HEK293 (cell line): ENCODE results near the gene HOXA4.

ENCODE experiments used
- GFI1B ChIP-seq: fragments of 450-650 bp; formaldehyde crosslinking; IDR thresholded peaks from 2 replicates; pipeline ENCODE4 v1.5.1; 2016; ENCODE audit warnings: missing biosample characterization, missing genetic modification characterization
- GLI2 ChIP-seq: fragments of 450-650 bp; formaldehyde crosslinking; IDR thresholded peaks from 2 replicates; pipeline ENCODE4; 2017; ENCODE audit warnings: missing biosample characterization, missing genetic modification characterization, low read depth, borderline replicate concordance
- HOXC10 ChIP-seq: sonication (generic); formaldehyde crosslinking; IDR thresholded peaks from 2 replicates; pipeline ENCODE4 v1.8.1; 2023; ENCODE audit warnings: mild to moderate bottlenecking, missing genetic modification reagents
- KLF1 ChIP-seq: fragments of 450-650 bp; formaldehyde crosslinking; IDR thresholded peaks from 2 replicates; pipeline ENCODE4 v1.5.1; 2016; ENCODE audit warnings: missing biosample characterization, missing genetic modification characterization
- OSR2 ChIP-seq: fragments of 450-650 bp; formaldehyde crosslinking; IDR thresholded peaks from 2 replicates; pipeline ENCODE4 v1.5.1; 2016; ENCODE audit warnings: missing biosample characterization, missing genetic modification characterization
- PATZ1 ChIP-seq: fragments of 450-650 bp; formaldehyde crosslinking; IDR thresholded peaks from 2 replicates; pipeline ENCODE4 v1.5.1; 2016; ENCODE audit warnings: missing biosample characterization, missing genetic modification characterization
- REST ChIP-seq: fragments of 450-650 bp; formaldehyde crosslinking; IDR thresholded peaks from 2 replicates; pipeline ENCODE4 v1.5.1; 2016; ENCODE audit warnings: missing biosample characterization, missing genetic modification characterization
- TSHZ1 ChIP-seq: fragments of 450-650 bp; formaldehyde crosslinking; IDR thresholded peaks from 2 replicates; pipeline ENCODE4 v1.5.1; 2016; ENCODE audit warnings: missing biosample characterization, missing genetic modification characterization, borderline replicate concordance
- YY2 ChIP-seq: fragments of 450-650 bp; formaldehyde crosslinking; IDR thresholded peaks from 2 replicates; pipeline ENCODE4 v1.5.1; 2016; ENCODE audit warnings: missing biosample characterization, missing genetic modification characterization
- ZBTB20 ChIP-seq: fragments of 450-650 bp; formaldehyde crosslinking; IDR thresholded peaks from 2 replicates; pipeline ENCODE4 v1.5.1; 2016; ENCODE audit warnings: missing biosample characterization, missing genetic modification characterization
- ZFP69B ChIP-seq: fragments of 450-650 bp; formaldehyde crosslinking; IDR thresholded peaks from 2 replicates; pipeline ENCODE4 v1.5.1; 2016; ENCODE audit warnings: missing biosample characterization, missing genetic modification characterization
- ZNF114 ChIP-seq: fragments of 450-650 bp; formaldehyde crosslinking; IDR thresholded peaks from 2 replicates; pipeline ENCODE4 v1.5.0; 2017; ENCODE audit warnings: missing biosample characterization, missing genetic modification characterization
- ZNF121 ChIP-seq: fragments of 450-650 bp; formaldehyde crosslinking; IDR thresholded peaks from 2 replicates; pipeline ENCODE4 v1.5.1; 2016; ENCODE audit warnings: missing biosample characterization, missing genetic modification characterization
- ZNF175 ChIP-seq: fragments of 450-650 bp; formaldehyde crosslinking; IDR thresholded peaks from 2 replicates; pipeline ENCODE4 v1.5.1; 2016; ENCODE audit warnings: missing biosample characterization, missing genetic modification characterization
- ZNF2 ChIP-seq: fragments of 450-650 bp; formaldehyde crosslinking; IDR thresholded peaks from 2 replicates; pipeline ENCODE4 v1.5.1; 2016; ENCODE audit warnings: missing biosample characterization, missing genetic modification characterization
- ZNF221 ChIP-seq: fragments of 450-650 bp; formaldehyde crosslinking; IDR thresholded peaks from 2 replicates; pipeline ENCODE4 v1.5.1; 2017; ENCODE audit warnings: missing biosample characterization, missing genetic modification characterization, borderline replicate concordance
- ZNF366 ChIP-seq: fragments of 450-650 bp; formaldehyde crosslinking; conservative IDR thresholded peaks from 2 replicates; pipeline ENCODE4 v1.5.1; 2016; ENCODE audit warnings: missing biosample characterization, missing genetic modification characterization
- ZNF37A ChIP-seq: fragments of 450-650 bp; IDR thresholded peaks from 2 replicates; pipeline ENCODE4 v1.5.1; 2018; ENCODE audit warnings: missing biosample characterization, missing genetic modification characterization
- ZNF433 ChIP-seq: fragments of 450-650 bp; formaldehyde crosslinking; IDR thresholded peaks from 2 replicates; pipeline ENCODE4 v1.5.1; 2016; ENCODE audit warnings: missing biosample characterization, missing genetic modification characterization, low read depth
- ZNF548 ChIP-seq: fragments of 450-650 bp; formaldehyde crosslinking; IDR thresholded peaks from 2 replicates; pipeline ENCODE4 v1.5.1; 2016; ENCODE audit warnings: missing biosample characterization, missing genetic modification characterization
- ZNF558 ChIP-seq: fragments of 450-650 bp; formaldehyde crosslinking; IDR thresholded peaks from 2 replicates; pipeline ENCODE4 v1.5.1; 2016; ENCODE audit warnings: missing biosample characterization, missing genetic modification characterization
- ZNF600 ChIP-seq: fragments of 450-650 bp; formaldehyde crosslinking; IDR thresholded peaks from 2 replicates; pipeline ENCODE4 v1.5.1; 2016; ENCODE audit warnings: missing biosample characterization, missing genetic modification characterization
- ZNF624 ChIP-seq: fragments of 450-650 bp; formaldehyde crosslinking; IDR thresholded peaks from 2 replicates; pipeline ENCODE4 v1.5.1; 2017; ENCODE audit warnings: missing biosample characterization, missing genetic modification characterization
- ZNF701 ChIP-seq: fragments of 450-650 bp; formaldehyde crosslinking; IDR thresholded peaks from 2 replicates; pipeline ENCODE4 v1.5.1; 2016; ENCODE audit warnings: missing biosample characterization, missing genetic modification characterization
- ZNF785 ChIP-seq: fragments of 450-650 bp; formaldehyde crosslinking; IDR thresholded peaks from 2 replicates; pipeline ENCODE4 v1.5.1; 2016; ENCODE audit warnings: missing biosample characterization, missing genetic modification characterization
- ZNF791 ChIP-seq: fragments of 450-650 bp; formaldehyde crosslinking; IDR thresholded peaks from 2 replicates; pipeline ENCODE4 v1.5.1; 2016; ENCODE audit warnings: missing biosample characterization, missing genetic modification characterization
- ZNF792 ChIP-seq: fragments of 450-650 bp; formaldehyde crosslinking; IDR thresholded peaks from 2 replicates; pipeline ENCODE4 v1.5.1; 2016; ENCODE audit warnings: missing biosample characterization, missing genetic modification characterization
- TF ChIP-seq, protein P1 (sequence below): fragments of 450-650 bp; formaldehyde crosslinking; IDR thresholded peaks from 2 replicates; pipeline ENCODE4 v1.5.1; 2017; ENCODE audit warnings: missing biosample characterization, missing genetic modification characterization
- TF ChIP-seq, protein P2 (sequence below): fragments of 450-650 bp; formaldehyde crosslinking; IDR thresholded peaks from 2 replicates; pipeline ENCODE4 v1.5.1; 2016; ENCODE audit warnings: missing biosample characterization, missing genetic modification characterization

Gene HOXA4

DNA sequence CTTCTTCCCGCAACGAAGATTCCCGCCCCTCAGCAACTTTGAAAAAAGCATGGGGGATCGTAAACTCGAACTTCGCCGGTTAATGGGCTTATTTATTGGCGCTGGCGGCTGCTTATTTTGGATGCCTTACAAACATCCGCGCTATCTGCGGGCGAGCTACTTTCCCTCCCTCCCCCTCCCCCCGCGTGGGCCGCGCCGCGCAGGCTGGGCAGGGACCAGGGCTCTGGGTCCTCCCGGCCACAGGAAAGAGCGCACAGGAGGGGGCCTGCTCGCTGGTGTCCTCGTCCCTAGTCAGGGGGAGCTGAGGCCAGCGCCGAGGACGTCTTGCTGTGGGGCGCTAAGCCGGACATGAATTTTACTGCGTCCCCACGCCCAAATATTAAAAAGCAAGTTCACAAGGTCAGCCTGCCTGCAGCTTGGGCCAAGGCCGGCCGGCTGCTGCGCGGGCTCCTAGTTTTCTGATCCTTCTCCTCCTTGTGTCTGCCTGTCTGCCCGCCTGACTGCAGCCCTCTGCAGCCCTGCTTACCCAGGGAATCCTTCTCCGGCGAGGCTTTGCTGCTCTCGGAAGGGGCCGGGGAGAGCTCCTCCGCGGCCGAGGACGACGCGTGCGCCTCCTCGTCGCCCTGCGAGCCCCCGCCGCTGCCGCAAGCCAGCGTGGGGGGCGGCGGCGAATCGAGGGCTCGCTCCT lies 42.4 kb upstream of the HOXA4 start (continued):
- TF ChIP-seq ZNF2, result no peak
- no peak for TF ChIP-seq ZNF701 (tag by site-specific recombination)
- peak; percentile 50; the same call in 1 of the 2 replicates for TF ChIP-seq TSHZ1 (tag by site-specific recombination)
- TF ChIP-seq ZNF600 (tag by site-specific recombination), result no peak
- TF ChIP-seq, protein P1, sequence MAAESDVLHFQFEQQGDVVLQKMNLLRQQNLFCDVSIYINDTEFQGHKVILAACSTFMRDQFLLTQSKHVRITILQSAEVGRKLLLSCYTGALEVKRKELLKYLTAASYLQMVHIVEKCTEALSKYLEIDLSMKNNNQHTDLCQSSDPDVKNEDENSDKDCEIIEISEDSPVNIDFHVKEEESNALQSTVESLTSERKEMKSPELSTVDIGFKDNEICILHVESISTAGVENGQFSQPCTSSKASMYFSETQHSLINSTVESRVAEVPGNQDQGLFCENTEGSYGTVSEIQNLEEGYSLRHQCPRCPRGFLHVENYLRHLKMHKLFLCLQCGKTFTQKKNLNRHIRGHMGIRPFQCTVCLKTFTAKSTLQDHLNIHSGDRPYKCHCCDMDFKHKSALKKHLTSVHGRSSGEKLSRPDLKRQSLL (tag by site-specific recombination), result no peak
- TF ChIP-seq ZNF221 (tag by site-specific recombination), result no peak
- TF ChIP-seq ZNF624, result no peak
- no peak for TF ChIP-seq YY2 (tag by site-specific recombination)
- TF ChIP-seq ZBTB20 (tag by site-specific recombination), result no peak
- peak; percentile 50 for TF ChIP-seq ZNF366 (tag by site-specific recombination)
- TF ChIP-seq GLI2 (tag by site-specific recombination), result no peak
- no peak for TF ChIP-seq ZNF37A
- no peak for TF ChIP-seq ZFP69B (tag by site-specific recombination)
- no peak for TF ChIP-seq ZNF792
- TF ChIP-seq ZNF175, result no peak
- TF ChIP-seq ZNF121 (tag by site-specific recombination), result peak; percentile 9; the same call in 1 of the 2 replicates
- TF ChIP-seq ZNF548 (tag by site-specific recombination), result no peak
- no peak for TF ChIP-seq ZNF558 (tag by site-specific recombination)
- no peak for TF ChIP-seq REST
- TF ChIP-seq ZNF114 (tag by site-specific recombination), result no peak
- TF ChIP-seq GFI1B, result no peak
- TF ChIP-seq OSR2, result peak; percentile 54
- TF ChIP-seq ZNF433 (tag by site-specific recombination), result no peak
- TF ChIP-seq ZNF791 (tag by site-specific recombination), result no peak
- TF ChIP-seq KLF1 (tag by site-specific recombination), result no peak; the same call in none of the 2 replicates
- TF ChIP-seq HOXC10 (CRISPR knock-in tag), result no peak
- no peak for TF ChIP-seq ZNF785 (tag by site-specific recombination)
- TF ChIP-seq, protein P2, sequence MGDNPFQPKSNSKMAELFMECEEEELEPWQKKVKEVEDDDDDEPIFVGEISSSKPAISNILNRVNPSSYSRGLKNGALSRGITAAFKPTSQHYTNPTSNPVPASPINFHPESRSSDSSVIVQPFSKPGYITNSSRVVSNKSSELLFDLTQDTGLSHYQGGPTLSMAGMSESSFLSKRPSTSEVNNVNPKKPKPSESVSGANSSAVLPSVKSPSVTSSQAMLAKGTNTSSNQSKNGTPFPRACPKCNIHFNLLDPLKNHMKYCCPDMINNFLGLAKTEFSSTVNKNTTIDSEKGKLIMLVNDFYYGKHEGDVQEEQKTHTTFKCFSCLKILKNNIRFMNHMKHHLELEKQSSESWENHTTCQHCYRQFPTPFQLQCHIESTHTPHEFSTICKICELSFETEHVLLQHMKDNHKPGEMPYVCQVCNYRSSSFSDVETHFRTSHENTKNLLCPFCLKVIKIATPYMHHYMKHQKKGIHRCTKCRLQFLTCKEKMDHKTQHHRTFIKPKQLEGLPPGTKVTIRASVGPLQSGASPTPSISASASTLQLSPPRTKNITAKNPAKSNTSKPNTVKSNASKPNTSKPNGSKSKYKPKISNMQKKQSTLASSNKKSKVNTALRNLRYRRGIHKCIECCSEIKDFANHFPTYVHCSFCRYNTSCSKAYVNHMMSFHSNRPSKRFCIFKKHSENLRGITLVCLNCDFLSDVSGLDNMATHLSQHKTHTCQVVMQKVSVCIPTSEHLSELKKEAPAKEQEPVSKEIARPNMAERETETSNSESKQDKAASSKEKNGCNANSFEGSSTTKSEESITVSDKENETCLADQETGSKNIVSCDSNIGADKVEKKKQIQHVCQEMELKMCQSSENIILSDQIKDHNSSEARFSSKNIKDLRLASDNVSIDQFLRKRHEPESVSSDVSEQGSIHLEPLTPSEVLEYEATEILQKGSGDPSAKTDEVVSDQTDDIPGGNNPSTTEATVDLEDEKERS, result no peak
- peak; percentile 84 for TF ChIP-seq PATZ1 (tag by site-specific recombination)
